Osteoblast (primary cell): Measurements from ENCODE around the gene AMIGO1. TPM values are rescaled to one million over a fixed set of nuclear protein-coding genes. Genes with fewer than 3 reads are reported as not detected.

Experiments used
- DNase-seq: peaks from one replicate; pipeline ENCODE4 v3.0.0; 2011; ENCODE audit warnings: low spot score, mixed read lengths; ENCODE audit not compliant: insufficient read length; ENCODE audit errors: missing footprints
- H2AFZ ChIP-seq: 2 replicates; pipeline ENCODE4 v1.6.0; 2011; ENCODE audit warnings: mild to moderate bottlenecking, low read length
- H3K27ac ChIP-seq: 2 replicates; pipeline ENCODE4 v1.5.1; 2011; ENCODE audit warnings: mild to moderate bottlenecking, low read depth, low read length, moderate library complexity
- H3K27me3 ChIP-seq: 2 replicates; pipeline ENCODE4 v1.6.0; 2012; ENCODE audit warnings: mild to moderate bottlenecking, control low read depth, inconsistent platforms, low read length, moderate library complexity; ENCODE audit not compliant: insufficient read depth
- H3K36me3 ChIP-seq: 2 replicates; pipeline ENCODE4 v1.5.1; 2011; ENCODE audit warnings: mild to moderate bottlenecking, low read length, control low read depth, moderate library complexity; ENCODE audit not compliant: insufficient read depth
- H3K4me1 ChIP-seq: 2 replicates; pipeline ENCODE4 v1.5.1; 2011; ENCODE audit warnings: mild to moderate bottlenecking, low read length, control low read depth, moderate library complexity; ENCODE audit not compliant: insufficient read depth
- H3K4me2 ChIP-seq: 2 replicates; pipeline ENCODE4 v1.6.0; 2011; ENCODE audit warnings: mild to moderate bottlenecking, low read length; ENCODE audit not compliant: insufficient read depth
- H3K4me3 ChIP-seq: fragments of 200-600 bp; sonication (generic); 3 replicates; pipeline ENCODE4 v1.5.1; 2012; ENCODE audit warnings: mild to moderate bottlenecking, low read length, inconsistent platforms; ENCODE audit not compliant: insufficient read depth
- H3K79me2 ChIP-seq: 2 replicates; pipeline ENCODE4 v1.6.0; 2012; ENCODE audit warnings: mild to moderate bottlenecking, low read length, control low read depth, inconsistent platforms; ENCODE audit not compliant: insufficient read depth
- H3K9me3 ChIP-seq: 2 replicates; pipeline ENCODE4 v1.5.1; 2011; ENCODE audit warnings: low read depth, low read length, control low read depth
- H4K20me1 ChIP-seq: 2 replicates; pipeline ENCODE4 v1.6.0; 2012; ENCODE audit warnings: mild to moderate bottlenecking, low read length, control low read depth; ENCODE audit not compliant: insufficient read depth
- CTCF ChIP-seq: IDR thresholded peaks from 2 replicates; pipeline ENCODE4 v1.5.1; 2011; ENCODE audit warnings: mild to moderate bottlenecking, low read depth, low read length, moderate library complexity; ENCODE audit errors: extremely low read depth
- total RNA-seq: library from RNA; depleted of rRNA; stranded (reverse); fragments of >200 nt; gene quantifications from 2 replicates; pipeline ENCODE4 v1.2.3, GENCODE V29; 2012

The AMIGO1 gene
- total RNA-seq, 1 donor: 2.5 TPM

DNA sequence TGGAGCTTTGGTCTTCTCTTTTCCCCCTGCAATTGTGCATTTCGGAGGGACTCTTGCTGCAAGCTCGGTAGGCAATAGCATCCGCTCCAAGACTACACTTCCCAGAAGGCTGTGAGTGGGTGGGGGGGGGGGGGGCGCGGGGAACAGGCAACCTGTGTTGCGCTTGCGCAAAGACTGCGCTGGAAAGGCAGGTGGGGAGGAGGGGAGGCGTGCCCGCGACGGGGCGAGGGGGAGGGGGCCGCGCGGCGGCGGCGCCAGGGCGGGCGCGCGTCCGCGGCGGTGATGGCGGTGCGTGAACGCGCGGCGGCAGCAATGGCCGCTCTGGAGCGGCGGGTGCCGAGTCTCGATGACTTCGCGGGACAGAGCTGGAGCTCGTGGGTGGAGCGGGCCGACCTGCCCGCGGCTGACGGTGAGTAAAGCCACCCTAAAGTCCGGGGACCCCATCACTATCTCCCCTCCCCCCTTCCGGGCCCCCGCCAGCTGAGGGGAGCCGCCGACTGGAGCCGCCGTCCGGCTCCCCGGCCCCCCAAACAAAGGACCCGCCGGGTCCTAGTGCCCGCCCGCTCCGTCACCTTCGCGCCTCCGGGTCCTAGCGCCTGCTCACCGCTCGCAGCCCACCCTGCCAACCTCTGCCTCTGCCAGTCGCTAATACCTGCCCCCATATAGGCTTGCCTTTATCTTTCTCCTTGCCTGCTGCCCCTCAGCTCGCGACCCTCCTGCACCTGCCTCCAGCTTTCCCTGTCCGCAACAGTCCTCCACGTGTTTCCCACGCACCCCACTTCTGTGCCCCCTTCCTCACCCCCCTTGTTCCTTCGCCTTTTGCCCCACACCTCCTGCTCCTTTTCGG, 25.6 kb downstream of the AMIGO1 start, which contains the start of gene ATXN7L2:
Gene ATXN7L2 (plus strand): TSS at position 234 of the 847 bp plus-strand sequence. CDS start 49 bp downstream, at position 283.
- no peak for TF ChIP-seq CTCF

DNA sequence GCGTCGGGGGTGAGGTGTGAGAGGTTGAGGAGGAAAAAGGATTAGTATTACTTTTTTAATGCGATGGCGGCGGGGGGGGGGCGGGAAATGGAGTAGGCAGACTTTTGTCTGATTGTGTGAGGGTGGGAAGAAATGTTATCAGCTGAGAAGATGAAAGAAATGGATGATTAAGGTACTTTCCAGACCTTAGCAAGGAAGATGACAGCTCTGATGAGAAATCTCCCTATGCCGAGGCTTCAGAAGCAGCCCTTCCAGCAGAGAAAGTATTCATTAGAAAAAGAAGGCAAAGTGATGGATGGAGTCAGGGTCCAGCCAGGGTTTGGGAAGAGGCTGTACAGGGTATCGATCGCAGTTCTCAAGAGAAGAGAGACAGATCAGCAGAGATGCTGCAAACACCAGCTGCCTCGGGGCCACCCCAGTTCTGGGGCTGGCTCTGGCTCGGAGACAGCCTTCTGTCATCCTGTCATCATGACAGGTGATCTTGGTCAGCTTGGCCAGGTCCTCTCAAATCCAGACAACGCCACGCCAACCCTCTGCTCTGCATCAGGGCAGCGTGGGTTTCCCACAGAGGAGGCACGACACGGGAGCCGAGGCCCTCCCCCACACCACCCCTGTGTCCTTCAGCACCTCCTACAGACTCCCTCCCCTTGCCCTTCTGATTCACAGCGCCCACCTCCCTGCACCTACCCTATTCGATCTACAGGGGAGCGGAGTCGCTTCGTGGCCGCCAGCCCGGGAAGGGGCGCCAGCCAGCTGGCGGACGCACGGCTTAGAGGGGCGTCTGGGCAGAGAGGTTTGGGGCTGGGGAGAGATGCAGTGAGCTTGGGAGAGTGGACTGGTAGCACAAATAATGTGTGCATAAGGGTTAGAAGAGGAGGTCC, 26.5 kb downstream of the AMIGO1 start:
- H4K20me1 ChIP-seq: no peaks in the 10 kb centered on the region
- peak; percentile 89 for DNase-seq
- no peaks in the 10 kb centered on the region for H3K9me3 ChIP-seq
- no peak for TF ChIP-seq CTCF
- H3K79me2 ChIP-seq: peaks cover 7% of the 10 kb centered on the region
- peaks cover 23% of the 10 kb centered on the region for H3K27me3 ChIP-seq
- H3K36me3 ChIP-seq: no peaks in the 10 kb centered on the region
- peak overlapping the region; percentile 95 for H2AFZ ChIP-seq
- H3K27ac ChIP-seq: no peak overlapping the region
- peaks cover 14% of the 10 kb centered on the region for H3K4me1 ChIP-seq
- H3K4me3 ChIP-seq: peak overlapping the region; percentile 81
- peak overlapping the region; percentile 99 for H3K4me2 ChIP-seq

More for the DNA sequence above, 25.6 kb downstream of the AMIGO1 start, which contains the start of gene ATXN7L2:
- Histone ChIP-seq H3K4me2 (peak within 1 kb of the TSS; percentile 99), H3K27ac (peak within 1 kb of the TSS; percentile 86), H2AFZ (peak within 1 kb of the TSS; percentile 99), H4K20me1 (no peaks in the 10 kb centered on the region), H3K27me3 (peaks cover 20% of the 10 kb centered on the region), H3K4me3 (peak within 1 kb of the TSS; percentile 93), H3K79me2 (peaks cover 7% of the 10 kb centered on the region), H3K9me3 (no peaks in the 10 kb centered on the region), H3K4me1 (peaks cover 14% of the 10 kb centered on the region), H3K36me3 (peaks cover under 1% of the 10 kb centered on the region)
- DNase-seq: peak; percentile 100

DNA sequence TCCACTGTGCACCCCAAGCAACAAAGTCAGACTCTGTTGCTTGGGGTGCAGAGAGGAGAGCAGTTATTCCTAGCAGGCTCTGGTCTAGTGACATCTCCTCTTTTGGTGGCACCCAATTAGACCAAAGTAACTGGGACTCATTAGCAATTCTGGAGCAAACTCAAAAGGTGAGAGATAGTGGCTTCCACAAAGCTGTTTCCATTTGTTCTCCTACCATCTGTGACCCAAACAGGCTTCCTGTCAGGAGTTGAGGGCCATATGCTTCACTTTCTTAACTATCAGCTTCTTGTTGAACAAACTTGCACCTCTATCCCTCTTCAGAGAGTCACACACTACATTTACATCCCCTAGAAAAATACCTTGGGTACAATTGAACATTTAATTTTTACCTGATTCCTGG, 27.3 kb downstream of the AMIGO1 start:
- H3K4me3 ChIP-seq: no peak overlapping the region
- peaks cover 7% of the 10 kb centered on the region for H3K79me2 ChIP-seq
- no peak for TF ChIP-seq CTCF
- H2AFZ ChIP-seq: no peak overlapping the region
- no peak overlapping the region for H3K27ac ChIP-seq
- no peaks in the 10 kb centered on the region for H3K9me3 ChIP-seq
- H4K20me1 ChIP-seq: no peaks in the 10 kb centered on the region
- no peak overlapping the region for H3K4me2 ChIP-seq
- H3K4me1 ChIP-seq: peaks cover 14% of the 10 kb centered on the region
- DNase-seq: no peak
- peaks cover 23% of the 10 kb centered on the region for H3K27me3 ChIP-seq
- no peaks in the 10 kb centered on the region for H3K36me3 ChIP-seq
